GM12875 (cell line): ENCODE data around the gene ATP11C.

Experiments
- H3K4me3 ChIP-seq: one replicate; pipeline ENCODE4 v1.5.1; 2011; ENCODE audit warnings: low read depth, low read length, control low read depth
- TF ChIP-seq, protein P1 (sequence below): IDR thresholded peaks from 2 replicates; pipeline ENCODE4 v1.5.1; 2011; ENCODE audit warnings: low read depth, mild to moderate bottlenecking, control low read depth, inconsistent platforms, low read length, moderate library complexity, borderline replicate concordance; ENCODE audit not compliant: insufficient read depth

Gene ATP11C

GRCh38 chrX:139787601-139788000, 145.3 kb downstream of the ATP11C start:
- TF ChIP-seq, protein P1, sequence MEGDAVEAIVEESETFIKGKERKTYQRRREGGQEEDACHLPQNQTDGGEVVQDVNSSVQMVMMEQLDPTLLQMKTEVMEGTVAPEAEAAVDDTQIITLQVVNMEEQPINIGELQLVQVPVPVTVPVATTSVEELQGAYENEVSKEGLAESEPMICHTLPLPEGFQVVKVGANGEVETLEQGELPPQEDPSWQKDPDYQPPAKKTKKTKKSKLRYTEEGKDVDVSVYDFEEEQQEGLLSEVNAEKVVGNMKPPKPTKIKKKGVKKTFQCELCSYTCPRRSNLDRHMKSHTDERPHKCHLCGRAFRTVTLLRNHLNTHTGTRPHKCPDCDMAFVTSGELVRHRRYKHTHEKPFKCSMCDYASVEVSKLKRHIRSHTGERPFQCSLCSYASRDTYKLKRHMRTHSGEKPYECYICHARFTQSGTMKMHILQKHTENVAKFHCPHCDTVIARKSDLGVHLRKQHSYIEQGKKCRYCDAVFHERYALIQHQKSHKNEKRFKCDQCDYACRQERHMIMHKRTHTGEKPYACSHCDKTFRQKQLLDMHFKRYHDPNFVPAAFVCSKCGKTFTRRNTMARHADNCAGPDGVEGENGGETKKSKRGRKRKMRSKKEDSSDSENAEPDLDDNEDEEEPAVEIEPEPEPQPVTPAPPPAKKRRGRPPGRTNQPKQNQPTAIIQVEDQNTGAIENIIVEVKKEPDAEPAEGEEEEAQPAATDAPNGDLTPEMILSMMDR: no peak
- no peak overlapping the region for H3K4me3 ChIP-seq

DNA sequence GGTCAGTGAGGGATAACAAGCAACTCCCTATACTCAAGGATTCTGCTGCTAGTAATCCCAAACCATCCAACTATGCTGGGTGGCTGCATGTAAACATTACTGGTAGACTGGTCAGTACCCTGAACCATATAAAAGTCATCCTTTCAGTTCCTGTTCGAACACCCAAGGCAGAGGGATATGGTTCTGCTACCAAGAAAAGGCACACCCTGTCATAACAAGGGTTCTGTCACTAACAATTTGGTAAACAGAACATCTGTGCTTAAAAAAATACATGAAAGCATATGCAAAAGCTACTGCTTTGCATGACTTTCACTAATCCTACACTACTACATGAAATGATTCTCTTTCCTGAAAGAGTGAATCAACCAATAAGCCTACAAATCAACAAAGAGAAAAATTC, 148.0 kb downstream of the ATP11C start:
- H3K4me3 ChIP-seq: no peak overlapping the region
- TF ChIP-seq, protein P1: no peak

DNA sequence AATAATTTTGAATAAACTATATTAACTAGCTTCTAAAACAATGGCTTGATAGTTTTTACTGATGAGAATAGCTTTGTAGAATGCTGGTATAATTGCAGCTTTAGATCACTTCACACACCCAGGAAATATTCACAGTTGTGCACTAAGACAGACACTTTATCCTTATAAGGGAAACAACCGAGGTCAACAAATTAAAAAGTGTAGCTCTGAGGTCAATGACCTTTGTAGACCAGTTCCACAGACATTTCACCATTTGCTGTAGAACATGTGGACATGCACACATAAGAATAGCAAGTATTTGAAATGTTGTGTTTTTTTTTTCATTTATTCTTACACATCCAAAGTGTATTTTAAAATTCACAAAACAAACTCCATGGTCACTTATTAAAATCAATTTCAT, 148.9 kb downstream of the ATP11C start:
- TF ChIP-seq, protein P1: no peak
- no peak overlapping the region for H3K4me3 ChIP-seq

DNA sequence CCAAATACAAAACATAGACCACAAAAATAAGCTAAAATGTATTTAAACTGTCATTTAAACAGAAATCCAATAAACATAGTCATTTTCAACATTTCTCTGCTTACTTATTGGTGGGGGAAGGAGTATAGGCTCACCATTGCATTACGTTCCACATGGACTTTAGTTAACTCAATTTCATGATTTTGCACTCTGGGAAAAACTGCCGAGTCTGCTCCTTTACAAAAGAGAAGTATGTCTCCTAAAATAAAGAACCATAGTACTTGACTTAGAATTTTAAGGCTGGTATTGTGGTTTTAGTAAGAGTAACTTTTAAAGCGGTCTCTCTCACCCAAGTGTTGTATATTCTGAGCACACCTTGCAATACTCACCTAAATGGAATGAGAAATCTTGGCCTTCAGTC, 149.8 kb downstream of the ATP11C start:
- H3K4me3 ChIP-seq: no peak overlapping the region
- TF ChIP-seq, protein P1: no peak

DNA sequence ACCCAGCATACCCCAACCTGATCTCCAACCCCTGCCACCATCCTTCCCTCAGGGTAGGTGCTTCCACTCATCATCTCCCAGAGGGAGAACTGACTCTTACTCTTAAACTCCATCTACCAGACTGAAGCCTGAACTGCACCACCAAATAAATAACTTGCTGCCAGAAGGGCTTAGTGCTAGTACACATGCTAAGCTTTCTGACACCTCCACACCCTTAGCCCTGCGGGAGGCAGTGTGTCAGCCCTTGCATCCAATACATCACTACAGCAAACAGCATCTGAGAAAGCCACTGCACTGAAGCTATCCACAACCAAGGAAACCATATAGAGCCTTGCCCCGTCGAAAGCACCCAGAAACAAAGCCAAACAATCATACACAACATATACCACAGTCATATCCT, 156.3 kb downstream of the ATP11C start:
- TF ChIP-seq, protein P1: no peak
- H3K4me3 ChIP-seq: no peak overlapping the region

- TF ChIP-seq, protein P1: no peak
Observed at GRCh38 chrX:139770366-139770765, 162.5 kb downstream of the ATP11C start.

GRCh38 chrX:139766545-139766983, 166.3 kb downstream of the ATP11C start:
- no peak overlapping the region for H3K4me3 ChIP-seq
- TF ChIP-seq, protein P1: no peak

More at GRCh38 chrX:139770366-139770765, 162.5 kb downstream of the ATP11C start:
- no peak overlapping the region for H3K4me3 ChIP-seq
